ENCODE results near the gene CBLB.
A peak's percentile ranks its signal among the peaks of the same experiment; 100 is the strongest.

The CBLB gene

DNA sequence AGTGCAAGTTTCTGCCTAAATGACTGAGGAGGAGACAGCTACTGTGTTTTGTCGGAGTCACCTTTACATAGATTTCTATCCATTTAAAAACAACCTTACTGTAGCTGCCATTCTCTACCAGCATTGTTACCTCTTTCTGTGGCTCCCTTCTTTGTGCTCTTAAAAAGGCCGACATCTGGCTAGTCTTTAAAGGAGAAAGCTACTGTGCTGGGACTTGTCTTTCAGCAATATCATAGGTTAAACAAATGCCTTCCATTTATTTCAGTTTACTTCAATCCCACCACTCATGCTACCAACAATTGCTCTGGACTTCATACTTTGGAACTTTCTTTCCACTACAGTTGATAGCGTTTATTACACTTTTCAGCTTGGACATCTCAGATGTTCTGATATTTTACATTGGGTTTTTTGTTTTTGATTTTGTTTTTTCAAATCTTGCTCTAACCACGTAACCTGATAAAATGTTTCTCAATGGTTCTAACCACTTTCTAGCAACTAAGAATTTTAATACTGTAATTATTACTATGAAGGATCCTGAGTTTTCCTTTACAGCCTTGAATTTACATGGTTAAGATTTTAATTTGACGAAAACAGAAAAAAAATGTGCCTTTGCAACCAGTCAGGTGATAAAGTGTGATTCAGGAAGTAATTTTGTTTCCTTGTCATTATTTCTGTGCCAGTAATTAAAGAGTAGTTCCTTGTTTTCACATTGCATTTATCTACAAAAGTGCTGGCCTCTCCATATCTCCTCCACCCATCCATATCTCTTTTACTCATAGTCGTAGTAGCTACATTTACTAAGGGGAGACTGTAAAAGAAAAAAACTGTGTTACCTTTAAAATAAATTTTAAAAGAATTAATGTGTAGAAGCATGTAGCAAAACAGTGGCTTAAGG, 1.3 kb upstream of the CBLB start:
- no peak for TF ChIP-seq ZFX (IDR thresholded peaks at IDR 0.05)
- TF ChIP-seq, protein P1, sequence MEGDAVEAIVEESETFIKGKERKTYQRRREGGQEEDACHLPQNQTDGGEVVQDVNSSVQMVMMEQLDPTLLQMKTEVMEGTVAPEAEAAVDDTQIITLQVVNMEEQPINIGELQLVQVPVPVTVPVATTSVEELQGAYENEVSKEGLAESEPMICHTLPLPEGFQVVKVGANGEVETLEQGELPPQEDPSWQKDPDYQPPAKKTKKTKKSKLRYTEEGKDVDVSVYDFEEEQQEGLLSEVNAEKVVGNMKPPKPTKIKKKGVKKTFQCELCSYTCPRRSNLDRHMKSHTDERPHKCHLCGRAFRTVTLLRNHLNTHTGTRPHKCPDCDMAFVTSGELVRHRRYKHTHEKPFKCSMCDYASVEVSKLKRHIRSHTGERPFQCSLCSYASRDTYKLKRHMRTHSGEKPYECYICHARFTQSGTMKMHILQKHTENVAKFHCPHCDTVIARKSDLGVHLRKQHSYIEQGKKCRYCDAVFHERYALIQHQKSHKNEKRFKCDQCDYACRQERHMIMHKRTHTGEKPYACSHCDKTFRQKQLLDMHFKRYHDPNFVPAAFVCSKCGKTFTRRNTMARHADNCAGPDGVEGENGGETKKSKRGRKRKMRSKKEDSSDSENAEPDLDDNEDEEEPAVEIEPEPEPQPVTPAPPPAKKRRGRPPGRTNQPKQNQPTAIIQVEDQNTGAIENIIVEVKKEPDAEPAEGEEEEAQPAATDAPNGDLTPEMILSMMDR (conservative IDR thresholded peaks at IDR 0.05), result no peak
- H3K27ac ChIP-seq, result peak overlapping the region; percentile 74; the same call in 1 of the 2 replicates

DNA sequence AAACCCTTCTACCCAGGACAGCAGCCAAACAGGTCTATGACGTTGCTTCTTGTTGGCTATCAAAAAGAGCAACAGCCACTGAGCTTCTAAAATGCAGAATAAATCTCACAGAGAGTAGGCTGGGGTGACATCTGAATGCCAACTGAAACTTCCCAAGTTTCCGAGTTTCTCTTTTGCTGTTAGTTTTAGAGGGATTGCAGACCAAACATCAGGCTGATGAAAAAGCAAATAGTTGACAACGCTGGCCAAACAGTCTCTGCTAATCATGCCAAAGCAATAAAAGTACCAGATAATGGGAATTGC, 670 bp upstream of the CBLB start:
- TF ChIP-seq, protein P1 (conservative IDR thresholded peaks at IDR 0.05), result no peak
- no peak for TF ChIP-seq ZFX (IDR thresholded peaks at IDR 0.05)
- peak overlapping the region; percentile 74 for H3K27ac ChIP-seq

DNA sequence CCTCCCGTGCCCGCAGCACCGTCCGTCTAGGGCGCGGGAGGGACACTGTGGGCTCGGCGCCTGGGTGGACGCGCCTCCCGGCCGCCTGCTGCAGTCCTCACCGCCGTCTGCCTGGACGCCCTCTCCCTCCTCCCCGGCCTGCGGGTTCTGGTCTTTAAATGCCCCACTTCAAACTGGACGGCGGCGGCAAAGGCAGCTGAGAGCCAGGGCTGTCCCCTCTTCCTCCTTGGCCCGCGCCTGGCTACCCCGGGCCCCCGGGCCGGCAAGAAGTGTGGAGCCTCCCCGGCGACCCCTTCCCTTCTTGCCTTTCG, 426 bp downstream of the CBLB start:
- H3K27ac ChIP-seq, result peak overlapping the region; percentile 74
- TF ChIP-seq, protein P1 (conservative IDR thresholded peaks at IDR 0.05), result no peak

DNA sequence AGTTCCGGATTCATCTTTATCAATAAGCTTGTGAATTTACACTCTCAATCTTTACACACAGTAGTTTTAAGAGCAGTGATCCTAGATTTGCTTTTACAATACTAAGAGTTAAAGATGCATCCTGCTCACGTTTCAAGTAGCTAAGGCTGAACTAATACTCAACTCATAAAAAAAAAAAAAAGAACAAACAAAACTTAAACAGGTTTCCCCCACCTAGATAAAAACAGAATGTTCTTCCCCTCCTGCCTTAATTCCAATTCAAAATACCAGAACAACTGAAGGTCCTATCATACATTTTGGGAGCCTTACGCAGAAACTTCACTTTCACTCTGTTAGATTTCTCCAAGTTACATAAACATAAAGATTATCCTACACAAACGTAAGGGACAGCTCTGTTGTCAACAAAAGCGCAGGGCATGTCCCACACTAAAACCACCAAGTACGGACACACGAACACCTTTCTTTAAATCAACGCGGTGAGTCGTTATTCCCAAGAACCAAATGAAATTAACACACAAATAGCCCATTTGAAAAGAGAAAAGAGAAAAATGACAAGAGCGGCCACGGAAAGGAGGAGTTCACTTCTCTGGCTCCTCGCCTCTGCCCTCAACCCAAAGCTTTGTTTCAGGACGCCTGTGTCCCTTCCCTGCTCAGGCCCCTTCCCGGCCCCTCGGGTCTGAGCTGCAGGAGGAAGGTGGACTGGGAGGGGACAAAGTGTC, 941 bp downstream of the CBLB start:
- TF ChIP-seq, protein P1 (conservative IDR thresholded peaks at IDR 0.05), result no peak
- TF ChIP-seq ZFX (IDR thresholded peaks at IDR 0.05), result no peak
- H3K27ac ChIP-seq, result peak overlapping the region; percentile 74

DNA sequence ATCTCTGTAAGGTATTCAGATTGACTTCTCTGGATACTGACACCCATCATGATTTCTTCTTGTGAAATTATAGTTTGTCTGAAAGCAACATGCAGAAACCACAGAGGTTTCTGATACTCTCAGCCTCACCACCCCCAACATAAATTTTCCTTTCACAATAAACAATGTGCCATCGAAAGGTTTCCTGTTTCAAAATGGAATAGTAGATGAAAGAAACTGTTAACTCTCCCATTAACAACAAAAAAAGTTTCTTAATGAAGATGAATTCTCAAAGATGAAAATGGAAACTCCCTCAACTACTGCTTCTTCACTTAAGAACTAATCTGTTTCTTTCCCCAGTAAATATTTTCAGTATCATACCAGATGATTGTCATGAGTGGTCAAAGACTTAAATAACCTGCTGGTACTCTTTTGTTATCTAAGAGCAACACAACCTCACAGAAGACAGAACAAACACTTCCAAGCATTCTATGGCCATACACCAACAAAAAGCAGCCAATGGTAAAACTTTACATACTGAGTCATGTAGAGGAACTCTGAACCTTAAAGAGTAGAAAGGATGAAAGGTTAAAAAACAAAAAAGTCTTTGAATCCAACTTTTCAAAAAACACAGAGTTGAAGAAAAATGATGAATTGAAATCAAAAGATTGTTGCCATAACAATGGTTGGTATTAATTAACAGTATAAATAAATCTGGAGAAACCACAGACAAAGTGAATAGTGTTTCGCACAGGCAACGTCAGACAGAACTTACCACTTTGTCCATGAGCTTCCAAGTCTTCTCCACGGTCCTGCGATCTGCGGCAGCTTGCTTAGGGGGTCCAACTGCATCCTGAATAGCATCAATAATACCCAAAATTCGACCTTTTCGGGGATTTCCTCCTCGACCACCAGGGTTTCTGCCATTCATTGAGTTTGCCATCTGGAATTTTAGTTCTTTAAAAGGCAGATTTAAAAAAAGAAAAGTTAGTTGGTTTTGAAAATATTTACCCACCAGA, 1.9 kb downstream of the CBLB start:
- TF ChIP-seq, protein P1 (conservative IDR thresholded peaks at IDR 0.05), result no peak
- no peak for TF ChIP-seq ZFX (IDR thresholded peaks at IDR 0.05)
- no peak overlapping the region for H3K27ac ChIP-seq

DNA sequence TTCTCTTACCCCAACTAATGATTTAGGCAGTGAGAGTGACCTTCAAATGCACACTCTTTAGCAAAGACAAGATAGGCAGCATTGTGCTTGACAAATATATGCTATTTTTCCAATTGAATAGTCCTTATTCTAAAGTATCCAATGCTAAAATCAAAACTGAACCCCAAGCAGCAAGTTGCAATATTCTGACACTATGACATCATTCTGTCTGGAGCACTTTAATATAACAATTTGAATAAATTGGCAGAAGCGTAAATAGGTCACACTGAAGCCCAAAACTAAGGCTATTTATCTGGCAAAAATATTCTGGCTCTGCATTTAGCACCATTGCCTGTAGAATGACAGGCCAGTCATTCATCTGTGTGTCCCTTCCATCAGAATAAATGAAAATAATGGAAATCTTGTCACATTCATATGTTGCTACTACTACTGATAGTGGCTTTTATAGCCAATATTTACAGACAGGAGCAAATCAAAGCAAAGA, 2.9 kb downstream of the CBLB start:
- TF ChIP-seq ZFX (IDR thresholded peaks at IDR 0.05), result no peak
- TF ChIP-seq, protein P1 (conservative IDR thresholded peaks at IDR 0.05), result no peak

More for the DNA sequence above, 2.9 kb downstream of the CBLB start:
- H3K27ac ChIP-seq, result no peak overlapping the region

All from C4-2B (cell line).